Islet precursor cell (in vitro differentiated cells): Measurements from ENCODE around the gene PSG2.
"Not testable (repeated sequence)": the region's sequence is repeated elsewhere in the genome, so short reads cannot be mapped to it uniquely, and the experiment has no call there.

Source experiments
- DNase-seq: peaks from one replicate; pipeline ENCODE4 v3.0.0-alpha.2; 2018

The PSG2 gene

DNA sequence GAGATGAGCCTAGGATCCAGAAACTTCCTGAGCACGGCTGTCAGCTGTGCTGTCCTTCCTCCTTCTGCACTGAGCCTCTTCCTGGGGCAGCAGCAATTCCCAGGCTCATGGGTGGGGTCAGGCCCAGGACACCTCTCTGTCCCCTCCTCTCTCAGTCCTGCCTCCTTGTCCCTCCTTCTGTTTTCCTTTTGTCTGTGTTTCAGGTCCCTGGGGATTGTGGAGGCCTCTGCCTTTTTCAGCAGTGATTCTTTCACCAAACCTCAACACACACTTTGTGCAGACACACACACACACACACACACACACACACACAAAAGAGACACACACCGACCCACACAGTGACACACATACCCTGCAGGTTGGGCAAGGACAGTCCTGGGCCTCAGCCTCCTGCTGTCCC is at the start of gene PSG2:
PSG2 (minus strand) TSS at position 101 of the 400 bp plus-strand sequence. CDS start 132 bp downstream, outside the sequence.
- not testable (repeated sequence) for DNase-seq

DNA sequence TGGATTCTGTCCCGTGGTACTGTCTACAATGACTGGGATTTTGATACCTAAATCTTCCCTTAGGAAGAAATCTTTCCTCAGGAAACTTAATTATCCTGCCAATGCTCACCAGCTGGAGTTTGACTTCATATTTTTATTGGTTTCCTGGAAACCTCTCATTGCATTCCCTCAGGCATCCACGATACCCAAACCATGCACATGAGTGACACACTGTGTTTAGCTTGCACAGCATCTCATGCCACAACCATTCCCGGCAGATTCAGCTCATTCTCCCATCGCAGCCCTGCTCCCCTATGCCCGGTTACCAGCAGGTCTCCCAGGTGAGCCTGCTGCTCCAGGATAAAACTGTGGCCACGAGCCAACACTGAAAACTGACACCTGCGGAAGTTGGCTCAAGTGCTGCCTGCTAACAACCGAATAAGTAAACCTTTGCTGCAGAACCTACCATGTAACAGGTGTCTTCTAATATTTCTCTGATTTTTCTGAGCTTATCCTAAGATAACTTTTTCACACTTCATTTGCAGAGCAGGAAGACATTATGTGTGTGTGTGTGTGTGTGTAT is 48.9 kb upstream of the PSG2 start:
- not testable (repeated sequence) for DNase-seq

DNA sequence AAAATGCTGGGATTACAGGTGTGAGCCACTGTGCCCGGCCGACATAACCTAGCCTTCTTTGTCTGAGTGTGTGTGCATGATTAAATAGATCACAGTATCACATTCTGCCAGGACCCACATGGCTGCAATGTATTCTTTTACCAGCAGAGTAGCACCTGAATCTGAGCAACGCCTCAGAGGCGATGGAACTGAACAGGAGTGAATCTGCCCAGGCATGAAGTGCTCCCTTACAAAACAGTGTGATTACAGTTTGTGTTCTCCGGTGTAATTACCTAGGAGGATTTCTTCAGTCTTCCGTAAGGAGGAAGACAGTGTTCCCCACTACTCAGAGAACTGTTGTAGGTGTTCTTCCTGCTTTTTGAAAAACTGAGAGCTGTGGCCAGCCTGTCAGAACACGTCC is 46.7 kb upstream of the PSG2 start:
- DNase-seq: not testable (repeated sequence)

DNA sequence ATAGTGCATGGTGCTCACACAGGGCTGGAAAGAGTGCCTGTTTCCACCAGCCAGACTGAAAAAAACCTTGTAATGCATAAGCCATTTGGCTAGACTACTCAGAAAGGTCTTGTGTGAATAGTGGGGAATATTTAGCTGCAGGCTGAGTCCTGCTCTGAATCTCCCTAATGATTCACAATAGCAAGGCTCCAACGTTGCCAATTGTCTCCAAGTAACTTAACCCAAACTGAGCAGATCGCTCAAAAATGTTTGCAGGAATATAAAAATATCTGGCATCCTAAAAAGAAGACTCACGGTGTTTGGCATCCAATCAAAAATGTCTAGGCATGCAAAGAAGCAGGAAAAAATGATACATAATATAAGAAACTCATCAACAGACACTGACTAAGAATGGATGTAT is 44.8 kb upstream of the PSG2 start:
- not testable (repeated sequence) for DNase-seq

DNA sequence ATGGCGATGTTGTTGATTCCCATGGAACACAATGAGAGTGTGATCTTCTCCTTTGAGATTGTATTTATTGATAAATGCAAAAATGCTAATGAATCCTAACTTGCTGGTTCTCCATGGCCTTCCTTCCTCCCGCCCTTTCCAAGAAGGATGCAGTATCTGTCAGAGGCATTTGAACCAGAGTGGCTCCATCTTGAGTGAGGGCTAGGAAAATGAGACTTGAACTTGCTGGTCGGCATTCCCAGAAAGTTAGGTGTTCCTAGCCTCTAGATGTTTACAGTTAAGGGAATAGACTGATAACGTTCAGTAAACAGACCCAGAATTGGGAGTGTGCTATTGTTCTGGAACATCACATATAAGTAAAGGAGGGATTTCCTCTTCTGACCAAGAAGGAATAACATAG is 44.2 kb upstream of the PSG2 start:
- DNase-seq: no peak

DNA sequence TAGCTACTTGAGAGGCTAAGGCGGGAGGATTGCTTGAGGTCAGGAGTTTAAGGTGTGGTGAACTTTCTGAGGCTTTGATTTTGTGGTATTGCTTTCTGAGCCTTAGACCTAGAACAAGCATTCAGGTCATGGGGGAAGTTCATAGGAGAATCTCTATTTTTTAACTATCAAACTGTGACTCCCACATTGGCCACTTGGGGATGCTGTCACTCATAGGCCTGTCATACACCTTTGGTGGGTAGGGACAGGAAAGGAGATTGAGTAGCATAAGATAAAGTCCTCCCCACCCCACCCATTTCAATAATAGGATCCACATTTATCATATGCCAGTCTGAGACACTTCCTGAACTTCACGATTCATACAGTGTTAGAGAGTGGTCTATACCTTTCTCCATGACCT is 41.9 kb upstream of the PSG2 start:
- DNase-seq: no peak

DNA sequence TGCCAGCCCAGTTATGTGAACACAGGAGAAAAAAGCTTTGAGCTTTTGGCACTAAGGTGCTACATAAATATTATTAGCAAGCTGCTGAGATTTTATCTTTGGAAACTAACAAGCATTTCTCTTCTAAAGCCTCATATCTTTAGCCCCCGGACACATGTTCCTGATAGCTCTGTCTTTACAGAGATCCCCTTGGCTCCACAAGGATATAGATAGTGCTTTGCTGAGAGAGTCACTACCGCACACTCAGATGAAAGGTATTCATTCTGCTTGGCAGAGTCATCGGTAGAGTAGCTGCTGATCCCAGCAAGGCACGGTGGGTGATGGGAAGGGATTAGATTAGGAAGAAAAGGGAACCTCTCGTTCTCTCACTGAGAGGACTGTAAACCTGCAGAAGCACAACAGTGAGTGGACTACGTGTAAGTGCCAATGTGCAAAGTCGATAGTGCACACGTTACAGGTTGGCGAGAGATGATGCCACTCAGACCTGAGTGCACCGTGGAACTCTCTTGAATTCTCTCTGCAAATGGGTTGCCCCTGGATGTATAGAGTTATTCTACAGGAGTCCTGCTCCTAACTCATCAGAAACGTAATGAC is 38.0 kb upstream of the PSG2 start:
- not testable (repeated sequence) for DNase-seq

DNA sequence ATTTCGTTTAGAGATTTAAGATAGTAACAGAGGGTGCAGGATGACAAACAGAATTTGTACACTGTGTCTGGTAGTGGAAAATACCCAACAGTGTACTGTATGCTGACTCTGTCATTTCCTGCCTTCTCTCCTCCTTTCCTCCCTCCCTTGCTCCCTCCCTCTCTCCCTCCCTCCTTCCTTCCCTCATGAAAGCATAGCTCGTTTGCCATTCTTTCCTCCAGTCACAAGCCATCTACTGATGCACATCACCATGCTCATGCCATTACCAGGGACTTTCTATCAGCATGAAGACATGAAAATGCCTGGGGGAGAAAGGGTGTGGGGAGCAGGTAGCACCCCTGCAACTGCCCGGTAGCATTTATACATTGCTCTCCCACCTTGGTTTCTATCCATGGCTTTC is 37.0 kb upstream of the PSG2 start:
- not testable (repeated sequence) for DNase-seq

DNA sequence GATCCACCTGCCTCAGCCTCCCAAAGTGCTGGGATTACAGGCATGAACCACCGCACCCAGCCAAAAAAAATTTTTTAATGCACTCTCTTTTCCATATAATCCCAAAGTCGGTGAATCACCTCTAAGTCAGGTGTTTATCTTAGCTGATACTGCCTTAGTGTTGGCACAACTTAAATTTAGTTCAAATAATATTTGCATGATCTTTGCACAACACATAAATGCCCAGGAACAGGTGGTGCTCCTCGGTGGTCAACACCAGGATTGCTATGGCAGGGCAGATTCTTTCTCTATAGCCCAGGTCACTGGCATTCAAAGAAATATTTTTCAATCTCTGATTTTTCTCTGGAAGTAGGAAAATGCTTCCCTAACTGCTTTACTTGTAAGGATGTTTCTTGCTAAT is 33.9 kb upstream of the PSG2 start:
- DNase-seq: not testable (repeated sequence)

DNA sequence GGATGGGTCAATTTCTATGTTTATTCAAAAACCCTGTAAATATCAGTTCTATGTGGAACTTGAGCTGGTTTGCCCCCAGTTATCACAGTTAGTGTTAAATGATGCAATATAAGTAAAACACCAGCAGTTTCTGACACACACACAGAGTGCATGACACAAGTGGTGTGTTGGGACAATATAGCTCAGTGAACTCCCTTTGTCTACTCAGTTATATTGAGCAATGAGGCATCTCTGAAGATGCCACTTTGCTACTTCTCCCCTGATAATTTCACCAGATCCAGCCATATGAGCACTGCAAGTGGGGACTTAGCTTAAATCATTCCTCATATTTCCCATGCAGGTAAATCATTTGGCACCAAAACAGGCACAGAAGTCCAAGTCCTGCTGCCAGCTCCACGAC is 33.0 kb upstream of the PSG2 start:
- DNase-seq: not testable (repeated sequence)

DNA sequence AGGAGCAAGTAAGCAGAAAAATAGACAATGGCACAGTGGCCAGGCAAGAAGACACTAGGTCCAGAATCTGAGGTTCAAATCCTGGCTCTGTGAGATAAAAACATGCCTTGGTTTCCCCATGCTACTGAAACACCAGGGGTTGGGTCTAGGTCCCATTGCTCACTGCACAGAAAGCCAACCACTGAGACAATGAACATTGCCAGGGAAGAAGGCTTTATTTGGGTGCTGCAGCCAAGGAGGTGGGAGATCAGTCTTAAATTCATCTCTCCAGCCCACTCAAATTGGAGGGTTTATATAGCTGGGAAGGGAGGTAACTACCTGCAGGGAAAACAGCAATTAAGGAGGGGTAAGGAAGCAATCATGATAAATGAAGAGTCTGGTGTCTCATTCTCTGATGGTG is 32.6 kb upstream of the PSG2 start:
- not testable (repeated sequence) for DNase-seq

DNA sequence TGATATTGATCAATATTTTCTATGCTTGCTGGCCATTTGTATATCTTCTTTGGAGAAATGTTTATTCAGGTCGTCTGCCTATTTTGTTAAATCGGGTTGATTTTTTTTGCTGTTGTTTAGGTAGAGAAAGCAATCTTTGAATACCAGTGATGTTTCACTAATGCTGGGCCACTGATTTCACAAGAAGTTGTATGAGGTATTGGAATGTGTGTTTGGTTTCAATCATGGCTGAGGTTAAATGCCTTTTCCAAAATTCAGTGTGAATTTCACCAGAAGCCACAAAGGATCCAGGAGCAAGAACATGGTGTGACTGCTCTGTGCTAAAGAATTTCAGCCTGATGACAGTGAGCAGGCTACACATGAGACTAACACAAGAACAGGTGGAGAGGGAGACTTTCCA is 32.1 kb upstream of the PSG2 start:
- DNase-seq: not testable (repeated sequence)

DNA sequence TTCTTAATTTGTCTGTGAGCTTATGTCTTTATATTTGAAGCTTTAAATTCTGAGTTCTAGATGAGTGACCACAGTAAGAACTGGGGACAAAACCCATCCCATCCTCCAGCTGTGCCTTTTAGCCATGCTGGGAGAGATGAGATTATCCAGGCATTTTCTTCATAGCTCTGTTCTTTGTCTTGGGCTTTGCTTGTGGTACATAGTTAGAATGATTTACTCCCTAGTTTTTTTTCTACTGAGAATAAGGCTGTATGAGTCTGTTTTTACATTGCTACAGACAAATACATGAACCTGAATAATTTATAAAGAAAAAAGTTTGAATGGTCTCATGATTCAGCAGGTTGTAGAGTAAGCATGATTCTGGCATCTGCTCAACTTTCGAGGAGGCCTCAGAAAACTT is 24.9 kb upstream of the PSG2 start:
- not testable (repeated sequence) for DNase-seq

DNA sequence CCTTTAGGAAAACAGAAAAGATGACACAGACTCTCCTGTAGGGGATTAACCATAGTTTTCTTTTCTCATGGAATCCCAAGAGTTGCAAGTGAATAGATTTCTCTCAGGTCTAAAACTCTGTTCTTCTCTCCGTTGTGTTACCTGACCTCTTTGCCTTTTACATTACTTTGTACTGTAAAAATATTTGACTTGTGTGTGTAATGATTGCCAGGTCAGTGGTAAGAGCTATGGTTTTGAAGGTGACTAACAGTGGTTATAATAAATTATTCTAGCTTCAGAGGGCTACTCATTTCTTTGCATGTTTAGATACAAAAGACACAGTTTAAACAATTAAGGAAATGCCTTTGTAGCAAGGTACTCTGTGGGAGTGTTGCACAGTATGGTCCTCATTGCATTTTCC is 23.0 kb upstream of the PSG2 start:
- no peak for DNase-seq

DNA sequence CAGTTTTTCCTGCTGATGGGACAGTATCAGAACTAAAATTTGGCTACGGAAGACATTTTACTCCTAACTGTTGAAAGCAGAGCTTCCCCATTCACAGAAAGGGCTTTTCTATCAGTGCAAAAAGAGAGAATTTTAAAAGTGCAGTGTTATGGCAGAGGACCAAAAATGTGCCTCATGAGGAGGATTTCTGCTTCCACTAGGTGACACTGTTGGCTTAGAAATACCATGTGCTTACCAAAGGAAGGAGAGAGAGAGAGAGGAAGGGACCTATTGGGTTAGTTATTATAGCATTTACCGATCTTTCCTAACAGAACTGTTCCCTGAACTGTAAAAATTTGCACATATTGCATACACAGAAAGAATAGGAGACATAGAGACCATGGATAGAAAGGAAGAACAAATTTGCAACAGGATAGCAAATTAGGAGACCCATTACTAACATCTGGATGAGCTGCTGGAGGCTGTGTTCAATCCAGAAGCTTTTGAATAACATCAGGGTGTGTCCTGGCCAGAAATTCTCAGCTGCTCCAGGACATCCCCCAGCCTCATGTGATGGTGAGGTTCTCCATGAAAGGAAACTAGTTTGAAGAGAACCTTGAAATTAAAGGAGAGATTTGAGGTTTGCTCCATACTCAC is 21.8 kb upstream of the PSG2 start:
- DNase-seq: not testable (repeated sequence)

DNA sequence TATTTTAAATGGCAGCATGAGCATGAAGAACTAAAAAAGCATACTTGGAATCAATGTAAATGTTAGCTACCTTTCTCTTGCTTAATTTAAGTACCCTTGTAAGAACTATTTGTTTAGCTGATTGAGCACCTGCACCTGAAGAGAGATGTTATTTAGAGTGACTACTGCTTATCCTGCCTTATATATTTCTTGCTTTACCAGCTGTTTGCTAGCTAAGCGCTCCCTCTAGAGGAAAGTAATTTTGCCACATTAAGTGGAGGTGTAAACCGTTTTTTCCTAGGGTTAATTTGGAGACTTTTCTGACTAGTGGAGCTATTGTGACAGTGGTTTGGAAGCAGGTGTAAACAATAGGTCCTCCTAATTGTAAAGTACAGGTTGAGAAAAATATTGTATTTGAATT is 19.4 kb upstream of the PSG2 start:
- no peak for DNase-seq

DNA sequence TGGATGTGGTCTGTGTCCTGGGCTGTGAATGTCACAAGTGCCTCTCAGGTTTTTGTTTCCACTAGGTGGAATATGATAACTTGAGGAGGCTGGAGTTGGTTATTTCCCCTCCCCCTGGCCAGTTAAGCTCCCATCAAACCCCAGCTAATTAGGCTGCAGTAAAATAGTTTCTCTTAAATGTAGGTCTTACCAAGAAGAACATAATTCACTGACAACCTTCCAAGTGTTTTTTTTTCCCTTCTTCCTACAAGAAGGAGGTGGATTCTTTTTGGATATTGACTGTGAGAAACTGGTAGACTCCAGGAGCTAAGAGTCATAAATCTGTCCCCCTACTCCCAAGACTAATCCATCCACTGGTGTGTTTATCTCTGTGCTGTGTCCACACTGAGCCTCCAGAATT is 15.9 kb upstream of the PSG2 start:
- DNase-seq: not testable (repeated sequence)

DNA sequence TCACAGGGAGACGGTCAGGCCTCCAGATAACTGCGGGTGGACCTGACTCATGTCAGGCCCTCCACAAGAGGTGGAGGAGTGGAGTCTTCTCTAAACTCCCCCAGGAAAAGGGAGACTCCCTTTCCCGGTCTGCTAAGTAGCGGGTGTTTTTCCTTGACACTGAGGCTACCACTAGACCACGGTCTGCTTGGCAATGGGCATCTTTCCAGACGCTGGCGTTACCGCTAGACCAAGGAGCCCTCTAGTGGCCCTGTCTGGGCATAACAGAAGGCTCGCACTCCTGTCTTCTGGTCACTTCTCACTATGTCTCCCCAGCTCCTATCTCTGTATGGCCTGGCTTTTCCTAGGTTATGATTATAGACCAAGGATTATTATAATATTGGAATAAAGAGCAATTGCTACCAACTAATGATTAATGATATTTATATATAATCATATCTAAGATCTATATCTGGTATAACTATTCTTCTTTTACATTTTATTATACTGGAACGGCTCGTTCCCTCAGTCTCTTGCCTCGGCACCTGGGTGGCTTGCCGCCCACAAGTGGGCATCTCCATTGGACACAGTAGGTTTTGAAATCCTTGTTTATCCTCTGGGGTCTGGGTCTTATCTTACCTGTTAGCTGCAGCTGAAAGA is 5.3 kb upstream of the PSG2 start:
- not testable (repeated sequence) for DNase-seq

DNA sequence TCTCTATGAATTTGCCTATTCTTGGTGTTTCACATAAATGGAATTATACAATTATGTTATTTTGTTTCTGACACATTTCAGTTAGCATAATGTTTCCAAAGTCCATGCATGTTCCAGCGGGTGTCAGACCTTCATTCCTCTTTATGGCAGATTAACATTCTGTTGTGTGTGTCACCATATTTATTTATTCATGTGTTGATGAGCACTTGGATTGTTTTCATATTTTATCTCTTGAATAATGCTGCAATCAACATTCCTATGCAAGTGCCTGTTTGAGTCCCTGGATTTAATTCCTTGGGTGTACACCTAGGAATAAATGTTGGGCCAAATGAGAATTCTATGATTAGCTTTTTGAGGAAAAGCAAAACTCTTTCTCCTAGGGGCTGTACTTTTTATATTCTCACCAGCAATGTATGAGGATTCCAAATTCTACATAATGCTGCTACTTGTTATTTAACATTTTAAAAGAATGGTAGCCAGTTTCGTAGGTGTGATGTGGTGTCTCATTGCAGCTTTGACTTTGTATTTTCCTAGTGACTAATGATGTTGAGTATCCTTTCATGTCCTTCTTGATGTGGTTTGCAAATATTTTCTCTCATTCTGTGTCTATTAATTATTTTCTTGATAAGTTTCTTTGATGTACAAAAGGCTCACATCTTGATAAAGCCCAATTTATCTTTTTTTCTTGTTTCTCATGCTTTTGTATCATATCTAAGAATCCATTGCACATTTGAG is 3.5 kb upstream of the PSG2 start:
- DNase-seq: not testable (repeated sequence)

DNA sequence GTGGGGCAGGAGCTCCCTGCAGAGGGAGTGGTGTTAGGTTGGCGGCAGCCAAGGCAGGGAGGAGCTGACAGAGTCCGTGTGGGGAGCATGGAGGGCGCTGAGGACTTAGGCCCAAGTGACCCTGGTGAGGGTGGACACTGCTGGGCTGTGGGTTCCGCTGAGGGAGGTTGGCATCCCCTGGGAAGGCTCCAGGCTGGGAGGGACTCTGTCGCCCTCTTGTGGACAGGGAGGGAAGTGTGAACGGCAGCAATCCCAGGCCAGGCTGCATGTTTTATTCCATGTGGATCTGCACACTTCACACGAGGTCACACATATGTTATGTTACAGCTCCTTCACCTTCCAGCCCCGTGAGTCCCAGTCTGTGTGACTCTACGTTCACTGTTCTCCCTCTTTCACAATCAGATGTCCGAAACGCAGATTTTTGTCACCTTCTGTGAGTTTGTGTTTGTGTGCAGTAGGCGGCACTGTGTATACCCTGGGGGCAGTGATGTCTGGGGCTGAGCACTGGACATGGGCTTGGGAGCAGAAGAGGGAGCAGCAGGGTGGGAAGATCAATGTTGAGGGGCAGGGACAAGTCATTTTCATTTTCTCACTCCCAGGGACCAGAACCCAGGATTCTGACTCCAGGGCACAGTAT is 1.8 kb upstream of the PSG2 start:
- DNase-seq: not testable (repeated sequence)

DNA sequence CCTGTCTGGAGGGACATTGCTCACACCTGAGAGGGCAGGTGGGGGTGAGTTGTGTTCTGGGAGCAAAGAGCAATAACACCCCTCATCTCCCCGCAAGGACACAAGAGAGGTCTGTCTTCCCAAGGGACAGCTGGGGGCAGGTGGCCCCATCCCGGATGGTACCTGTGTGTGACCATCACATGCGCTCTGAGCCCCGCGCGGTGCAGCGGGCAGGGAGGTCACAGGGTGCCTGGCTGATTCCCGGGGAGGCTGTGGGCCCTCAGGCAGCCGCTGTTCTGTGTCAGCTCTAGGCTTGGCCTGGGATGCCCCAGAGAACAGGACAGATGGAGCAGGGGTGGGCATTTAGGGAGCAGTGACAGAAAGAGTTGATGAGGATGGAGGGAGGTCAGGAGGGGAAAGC is 1.2 kb upstream of the PSG2 start:
- not testable (repeated sequence) for DNase-seq

DNA sequence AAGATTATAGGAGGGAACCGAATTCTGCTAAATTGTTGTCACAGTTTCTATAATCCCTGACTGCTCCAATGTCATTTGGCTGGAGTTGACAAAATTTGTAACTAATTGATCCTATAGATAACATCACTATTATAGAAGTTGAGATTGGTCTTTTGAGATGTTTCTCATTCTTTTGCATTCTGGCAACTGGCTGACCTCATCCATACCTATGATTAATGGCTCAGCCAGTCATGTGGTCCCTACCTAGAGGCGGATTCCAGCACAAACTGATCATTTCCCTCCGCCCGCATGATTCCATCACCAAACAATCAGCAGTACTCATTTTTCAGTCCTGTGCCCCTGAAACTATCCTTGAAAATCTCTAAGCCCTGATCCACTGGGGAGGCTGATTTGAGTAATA is 4.2 kb downstream of the PSG2 start:
- DNase-seq: no peak

DNA sequence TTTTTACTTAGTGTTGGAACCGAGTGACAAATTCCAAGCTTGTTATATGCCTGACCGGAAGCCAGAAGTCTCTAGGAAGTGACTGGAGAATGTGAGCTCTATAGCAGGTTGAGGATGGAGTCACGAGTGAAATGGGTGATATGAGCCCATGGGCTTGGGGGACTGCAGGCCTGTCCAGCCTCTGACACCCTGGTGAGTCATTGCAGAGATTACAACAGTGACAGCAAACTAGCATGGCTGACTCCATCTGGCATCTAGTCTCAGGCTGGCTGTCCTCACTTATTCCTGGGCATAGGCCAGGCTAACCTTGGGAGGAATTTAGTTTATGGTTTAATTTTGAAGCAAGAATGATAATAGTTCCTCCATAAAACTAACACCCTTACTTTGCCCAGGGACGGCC is 4.6 kb downstream of the PSG2 start:
- not testable (repeated sequence) for DNase-seq
